GM12878 (cell line): Measurements from ENCODE around the gene POMT2. TPM values are rescaled to one million over a fixed set of nuclear protein-coding genes. Genes with fewer than 3 reads are reported as not detected.

ENCODE experiments used
- ATAC-seq: fragments of 200-7000 bp; cut with Tn5 transposase; 3 replicates; pipeline ENCODE4 v1.9.1; 2020; ENCODE audit warnings: mild to moderate bottlenecking, moderate library complexity
- BruUV-seq: library from RNA; stranded (reverse); fragments of 400-500 nt; replicated peaks from 2 replicates; lab custom pipeline; 2021; lab: Mats Ljungman, UMichigan
- CTCF ChIA-PET: fragments of 300-600 bp; sonication (Branson Sonifier 250); formaldehyde crosslinking; extraction: SDS; loops from one replicate; lab custom pipeline; 2021; ENCODE audit warnings: inconsistent platforms; lab: Yijun Ruan, JAX
- POLR2A ChIA-PET: fragments of 350-600 bp; formaldehyde crosslinking; extraction: SDS; loops from one replicate; lab custom pipeline; 2021; ENCODE audit warnings: inconsistent platforms; lab: Charles Lee
- RAD21 ChIA-PET: fragments of 300-600 bp; sonication (Branson Sonifier 250); formaldehyde crosslinking; loops from one replicate; lab custom pipeline; 2023; ENCODE audit warnings: antibody characterized with exemption; ENCODE audit not compliant: unreplicated experiment; lab: Charles Lee
- SMC1A ChIA-PET: fragments of 300-600 bp; sonication (Branson Sonifier 250); formaldehyde crosslinking; loops from one replicate; lab custom pipeline; 2023; ENCODE audit not compliant: unreplicated experiment, uncharacterized antibody; lab: Charles Lee
- DNase-seq: peaks from one replicate; pipeline ENCODE4 v3.0.0-alpha.2; 2011; ENCODE audit warnings: low read depth, low spot score
- FAIRE-seq: peaks from 3 replicates; lab custom pipeline; 2011; peaks lifted over from hg19 to GRCh38; lab: Jason Lieb, UNC
- H2AFZ ChIP-seq: 2 replicates; pipeline ENCODE4 v1.6.0; 2011; ENCODE audit warnings: low read depth, low read length, control low read depth; ENCODE audit not compliant: control insufficient read depth
- H3K27ac ChIP-seq: 2 replicates; pipeline ENCODE4 v1.5.1; 2011; ENCODE audit warnings: control low read depth; ENCODE audit not compliant: control insufficient read depth, insufficient read depth
- H3K27me3 ChIP-seq, 2 experiments: replicated peaks in 1 of 2; 2 replicates each; pipeline versions ENCODE4 v1.6.0 to v1.6.1; 2011; ENCODE audit warnings: low read length in 1 of 2; ENCODE audit not compliant: control insufficient read depth in 2 of 2, insufficient read depth in 2 of 2
- H3K36me3 ChIP-seq, 2 experiments: 2 replicates each; pipeline ENCODE4 v1.5.1; 2011; ENCODE audit warnings: low read length in 1 of 2; ENCODE audit not compliant: control insufficient read depth in 2 of 2, insufficient read depth in 2 of 2
- H3K4me1 ChIP-seq: 2 replicates; pipeline ENCODE4 v1.6.1; 2011; ENCODE audit warnings: mild to moderate bottlenecking, low read length, moderate library complexity, mixed read lengths; ENCODE audit not compliant: control insufficient read depth, insufficient read depth
- H3K4me2 ChIP-seq: 2 replicates; pipeline ENCODE4 v1.6.0; 2011; ENCODE audit warnings: control low read depth; ENCODE audit not compliant: control insufficient read depth, insufficient read depth
- H3K4me3 ChIP-seq: fragments of 200-600 bp; sonication (generic); 2 replicates; pipeline ENCODE4 v1.5.1; 2016
- H3K79me2 ChIP-seq: 2 replicates; pipeline ENCODE4 v1.6.0; 2011; ENCODE audit warnings: low read length; ENCODE audit not compliant: control insufficient read depth, insufficient read depth
- H3K9ac ChIP-seq: 2 replicates; pipeline ENCODE4 v1.8.0; 2011; ENCODE audit warnings: low read length, control low read depth, mixed read lengths; ENCODE audit not compliant: control insufficient read depth, insufficient read depth
- H3K9me3 ChIP-seq: replicated peaks from 3 replicates; pipeline ENCODE4 v1.5.1; 2011; ENCODE audit warnings: mild to moderate bottlenecking, low read length; ENCODE audit not compliant: control insufficient read depth, insufficient read depth
- H4K20me1 ChIP-seq: 2 replicates; pipeline ENCODE4 v1.6.0; 2011; ENCODE audit not compliant: control insufficient read depth, insufficient read depth
- ETV6 ChIP-seq, 2 experiments: fragments of 450-650 bp in 1 of 2; IDR thresholded peaks in 1 of 2; conservative IDR thresholded peaks in 1 of 2; 2 replicates each; pipeline ENCODE4 v1.6.1; 2014; ENCODE audit warnings: antibody characterized with exemption in 1 of 2, borderline replicate concordance in 1 of 2, low read depth in 1 of 2, mild to moderate bottlenecking in 1 of 2, moderate library complexity in 1 of 2
- GABPA ChIP-seq: IDR thresholded peaks from 2 replicates; pipeline ENCODE4 v1.6.1; 2014; ENCODE audit warnings: antibody characterized with exemption, low read depth, mild to moderate bottlenecking, inconsistent platforms
- SMAD5 ChIP-seq: IDR thresholded peaks from 2 replicates; pipeline ENCODE4 v1.6.1; 2016; ENCODE audit warnings: antibody characterized with exemption, low read depth
- ZBED1 ChIP-seq: IDR thresholded peaks from 2 replicates; pipeline ENCODE4 v1.6.1; 2016; ENCODE audit warnings: borderline replicate concordance
- WGBS: methylation state at CpG from one replicate; pipeline ENCODE4 v1.1.6; 2016; ENCODE audit warnings: low lambda C conversion rate; ENCODE audit not compliant: insufficient replicate concordance, insufficient coverage; ENCODE audit errors: missing lambda C conversion rate; 5-methylcytosine and 5-hydroxymethylcytosine counted together
- in situ Hi-C: fragments of 300-500 bp; cut with MboI; formaldehyde crosslinking; loops from 9 replicates; pipeline ENCODE4 v1.14.3; 2018; ENCODE audit warnings: mixed read lengths
- intact Hi-C: fragments of 100-400 bp; cut with micrococcal nuclease; formaldehyde crosslinking; loops from one replicate; pipeline ENCODE4 v1.14.2; 2022; ENCODE audit not compliant: unreplicated experiment
- polyA plus RNA-seq, 11 experiments: library from polyadenylated mRNA; depleted of rRNA in 4 of 11; unstranded in 6 of 11; stranded (reverse) in 5 of 11; fragments of >200 nt; fragmentation: Nextera tagmentation in 4 of 11; fragmentation: Illumina TruSeq in 1 of 11; extraction: Ambion mirVana in 4 of 11; extraction: Trizol in 1 of 11; gene quantifications; 1 replicate in 1 of 11; 2 replicates in 10 of 11; pipeline versions ENCODE4 v1.2.1 to v1.2.3, GENCODE V29; 2011 to 2016; ENCODE audit warnings: inconsistent platforms in 2 of 11, missing spikeins in 2 of 11, low read depth in 1 of 11
- total RNA-seq, 4 experiments: library from RNA; depleted of rRNA in 3 of 4; stranded (reverse); fragments of >200 nt in 3 of 4; fragmentation: Illumina TruSeq in 1 of 4; extraction: Trizol in 1 of 4; gene quantifications; 2 replicates each; pipeline versions ENCODE4 v1.2.1 to v1.2.3, GENCODE V29; 2013 to 2021
- TF ChIP-seq, protein P1 (sequence below): fragments of 450-650 bp; IDR thresholded peaks from 2 replicates; pipeline ENCODE4 v1.6.1; 2017; ENCODE audit warnings: mild to moderate bottlenecking, moderate library complexity
- TF ChIP-seq, protein P2 (sequence below): fragments of 450-650 bp; formaldehyde crosslinking; IDR thresholded peaks from 2 replicates; pipeline ENCODE4 v1.4.0; 2020; ENCODE audit warnings: mild to moderate bottlenecking, moderate library complexity

The POMT2 gene
- total and polyA plus RNA-seq, 10 of the 15 experiments (the other 5 are each of a cell fraction or from before 2014, with no cell fraction given): 0.23 to 13.9 (median 6.5) TPM

DNA sequence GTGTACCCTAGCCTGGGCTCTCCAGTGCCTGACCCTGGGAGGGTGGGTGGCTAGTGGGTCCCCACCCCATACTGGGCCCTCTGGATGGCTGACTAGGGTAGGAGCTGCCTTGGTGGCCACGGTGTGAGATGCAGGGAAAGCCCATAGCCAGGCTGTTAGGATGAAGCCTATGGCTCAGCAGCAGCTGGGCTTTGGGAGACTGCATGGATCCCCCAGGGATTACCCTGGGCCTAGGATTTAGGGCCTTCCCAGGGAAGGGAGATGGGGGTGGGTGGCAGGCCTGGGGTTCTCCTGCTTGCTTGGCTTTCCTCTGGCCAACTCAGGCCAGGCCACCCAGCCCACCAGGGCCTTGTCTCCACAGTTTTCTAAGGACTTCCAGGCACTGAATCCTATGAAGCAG lies 6.4 kb upstream of the POMT2 start:
- CTCF ChIA-PET: interaction anchor here (4.9 kb wide), 1 partner anchor 11 kb away, joined by 22 read pairs; no protein-coding TSS in a partner anchor
- Histone ChIP-seq H3K4me2 (no peak overlapping the region), H2AFZ (no peak overlapping the region), H3K79me2 (peaks cover 3% of the 10 kb centered on the region; the same call in 1 of the 2 replicates)
- POLR2A ChIA-PET: no interaction called here
- in situ Hi-C loops: no loop called here
- no peak for TF ChIP-seq SMAD5
- TF ChIP-seq ETV6 (conservative IDR thresholded peaks at IDR 0.05 in 1 of 2, IDR thresholded peaks at IDR 0.05 in 1 of 2; ENCODE audit: borderline replicate concordance in 1 of 2, low read depth in 1 of 2): no peak
- TF ChIP-seq, protein P1, sequence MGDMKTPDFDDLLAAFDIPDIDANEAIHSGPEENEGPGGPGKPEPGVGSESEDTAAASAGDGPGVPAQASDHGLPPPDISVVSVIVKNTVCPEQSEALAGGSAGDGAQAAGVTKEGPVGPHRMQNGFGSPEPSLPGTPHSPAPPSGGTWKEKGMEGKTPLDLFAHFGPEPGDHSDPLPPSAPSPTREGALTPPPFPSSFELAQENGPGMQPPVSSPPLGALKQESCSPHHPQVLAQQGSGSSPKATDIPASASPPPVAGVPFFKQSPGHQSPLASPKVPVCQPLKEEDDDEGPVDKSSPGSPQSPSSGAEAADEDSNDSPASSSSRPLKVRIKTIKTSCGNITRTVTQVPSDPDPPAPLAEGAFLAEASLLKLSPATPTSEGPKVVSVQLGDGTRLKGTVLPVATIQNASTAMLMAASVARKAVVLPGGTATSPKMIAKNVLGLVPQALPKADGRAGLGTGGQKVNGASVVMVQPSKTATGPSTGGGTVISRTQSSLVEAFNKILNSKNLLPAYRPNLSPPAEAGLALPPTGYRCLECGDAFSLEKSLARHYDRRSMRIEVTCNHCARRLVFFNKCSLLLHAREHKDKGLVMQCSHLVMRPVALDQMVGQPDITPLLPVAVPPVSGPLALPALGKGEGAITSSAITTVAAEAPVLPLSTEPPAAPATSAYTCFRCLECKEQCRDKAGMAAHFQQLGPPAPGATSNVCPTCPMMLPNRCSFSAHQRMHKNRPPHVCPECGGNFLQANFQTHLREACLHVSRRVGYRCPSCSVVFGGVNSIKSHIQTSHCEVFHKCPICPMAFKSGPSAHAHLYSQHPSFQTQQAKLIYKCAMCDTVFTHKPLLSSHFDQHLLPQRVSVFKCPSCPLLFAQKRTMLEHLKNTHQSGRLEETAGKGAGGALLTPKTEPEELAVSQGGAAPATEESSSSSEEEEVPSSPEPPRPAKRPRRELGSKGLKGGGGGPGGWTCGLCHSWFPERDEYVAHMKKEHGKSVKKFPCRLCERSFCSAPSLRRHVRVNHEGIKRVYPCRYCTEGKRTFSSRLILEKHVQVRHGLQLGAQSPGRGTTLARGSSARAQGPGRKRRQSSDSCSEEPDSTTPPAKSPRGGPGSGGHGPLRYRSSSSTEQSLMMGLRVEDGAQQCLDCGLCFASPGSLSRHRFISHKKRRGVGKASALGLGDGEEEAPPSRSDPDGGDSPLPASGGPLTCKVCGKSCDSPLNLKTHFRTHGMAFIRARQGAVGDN: no peak
- no peak for TF ChIP-seq ZBED1
- TF ChIP-seq GABPA: no peak
- TF ChIP-seq, protein P2, sequence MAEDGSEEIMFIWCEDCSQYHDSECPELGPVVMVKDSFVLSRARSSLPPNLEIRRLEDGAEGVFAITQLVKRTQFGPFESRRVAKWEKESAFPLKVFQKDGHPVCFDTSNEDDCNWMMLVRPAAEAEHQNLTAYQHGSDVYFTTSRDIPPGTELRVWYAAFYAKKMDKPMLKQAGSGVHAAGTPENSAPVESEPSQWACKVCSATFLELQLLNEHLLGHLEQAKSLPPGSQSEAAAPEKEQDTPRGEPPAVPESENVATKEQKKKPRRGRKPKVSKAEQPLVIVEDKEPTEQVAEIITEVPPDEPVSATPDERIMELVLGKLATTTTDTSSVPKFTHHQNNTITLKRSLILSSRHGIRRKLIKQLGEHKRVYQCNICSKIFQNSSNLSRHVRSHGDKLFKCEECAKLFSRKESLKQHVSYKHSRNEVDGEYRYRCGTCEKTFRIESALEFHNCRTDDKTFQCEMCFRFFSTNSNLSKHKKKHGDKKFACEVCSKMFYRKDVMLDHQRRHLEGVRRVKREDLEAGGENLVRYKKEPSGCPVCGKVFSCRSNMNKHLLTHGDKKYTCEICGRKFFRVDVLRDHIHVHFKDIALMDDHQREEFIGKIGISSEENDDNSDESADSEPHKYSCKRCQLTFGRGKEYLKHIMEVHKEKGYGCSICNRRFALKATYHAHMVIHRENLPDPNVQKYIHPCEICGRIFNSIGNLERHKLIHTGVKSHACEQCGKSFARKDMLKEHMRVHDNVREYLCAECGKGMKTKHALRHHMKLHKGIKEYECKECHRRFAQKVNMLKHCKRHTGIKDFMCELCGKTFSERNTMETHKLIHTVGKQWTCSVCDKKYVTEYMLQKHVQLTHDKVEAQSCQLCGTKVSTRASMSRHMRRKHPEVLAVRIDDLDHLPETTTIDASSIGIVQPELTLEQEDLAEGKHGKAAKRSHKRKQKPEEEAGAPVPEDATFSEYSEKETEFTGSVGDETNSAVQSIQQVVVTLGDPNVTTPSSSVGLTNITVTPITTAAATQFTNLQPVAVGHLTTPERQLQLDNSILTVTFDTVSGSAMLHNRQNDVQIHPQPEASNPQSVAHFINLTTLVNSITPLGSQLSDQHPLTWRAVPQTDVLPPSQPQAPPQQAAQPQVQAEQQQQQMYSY (CRISPR knock-in tag): no peak
- TF ChIP-seq, all 136 proteins: peak for 0
- Histone ChIP-seq H3K4me1 (peaks cover 4% of the 10 kb centered on the region; the same call in 1 of the 2 replicates), H3K9me3 (no peaks in the 10 kb centered on the region), H3K9ac (no peak overlapping the region), H3K27ac (no peak overlapping the region), H3K27me3 (no peaks in the 10 kb centered on the region), H3K36me3 (no peaks in the 10 kb centered on the region), H4K20me1 (no peaks in the 10 kb centered on the region), H3K4me3 (no peak overlapping the region)
- BruUV-seq: no TSS peak
- ChIA-PET RAD21 (no interaction called here), SMC1A (no interaction called here)
- ATAC-seq (no peak), FAIRE-seq (no peak), DNase-seq (no peak)
- intact Hi-C loops: no loop called here
- 75% methylated on average over 1 of the region's 1 CpG for WGBS
